Adrenal gland (tissue), 5 donors: Measurements from ENCODE around the gene MIF4GD.

Experiments used
- CTCF ChIP-seq, 6 experiments: fragments of 450-650 bp in 4 of 6; fragments of 200-600 bp in 2 of 6; sonication (generic) in 1 of 6; IDR thresholded peaks; 1 replicate in 5 of 6; 2 replicates in 1 of 6; pipeline versions ENCODE4 v1.5.1 to v1.8.0; 2016 to 2021; ENCODE audit warnings: antibody characterized with exemption in 6 of 6, mild to moderate bottlenecking in 2 of 6, moderate library complexity in 1 of 6
- POLR2A ChIP-seq, 2 donors: fragments of 450-650 bp; IDR thresholded peaks; one replicate each; pipeline ENCODE4 v1.6.1; 2017; ENCODE audit warnings: antibody characterized with exemption in 2 of 2, mild to moderate bottlenecking in 2 of 2, moderate library complexity in 1 of 2
- donor health status: DM: no; HTN: no; CAD: no.

- TF ChIP-seq POLR2A (IDR thresholded peaks at IDR 0.05) (no peak), CTCF (IDR thresholded peaks at IDR 0.05) (peak in 4 of 6 experiments; percentile 13 to 32 (median 30))
These were observed 18.9 kb upstream of the MIF4GD start for GRCh38 chr17:75289832-75290337.
